Camera-type eye (tissue), 1 donor: Measurements from ENCODE around the gene TRIM49B. TPM values are rescaled to one million over a fixed set of nuclear protein-coding genes. Genes with fewer than 3 reads are reported as not detected.

Experiments
- total RNA-seq: library from RNA; depleted of rRNA; stranded (reverse); fragments of >200 nt; gene quantifications from one replicate; pipeline ENCODE4 v1.2.3, GENCODE V29; 2014

The TRIM49B gene, protein sequence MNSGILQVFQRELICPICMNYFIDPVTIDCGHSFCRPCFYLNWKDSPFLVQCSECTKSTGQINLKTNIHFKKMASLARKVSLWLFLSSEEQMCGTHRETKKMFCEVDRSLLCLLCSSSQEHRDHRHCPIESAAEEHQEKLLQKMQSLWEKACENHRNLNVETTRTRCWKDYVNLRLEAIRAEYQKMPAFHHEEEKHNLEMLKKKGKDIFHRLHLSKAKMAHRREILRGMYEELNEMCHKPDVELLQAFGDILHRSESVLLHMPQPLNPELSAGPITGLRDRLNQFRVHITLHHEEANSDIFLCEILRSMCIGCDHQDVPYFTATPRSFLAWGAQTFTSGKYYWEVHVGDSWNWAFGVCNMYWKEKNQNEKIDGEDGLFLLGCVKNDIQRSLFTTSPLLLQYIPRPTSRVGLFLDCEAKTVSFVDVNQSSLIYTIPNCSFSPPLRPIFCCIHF
- total RNA-seq = not detected

DNA sequence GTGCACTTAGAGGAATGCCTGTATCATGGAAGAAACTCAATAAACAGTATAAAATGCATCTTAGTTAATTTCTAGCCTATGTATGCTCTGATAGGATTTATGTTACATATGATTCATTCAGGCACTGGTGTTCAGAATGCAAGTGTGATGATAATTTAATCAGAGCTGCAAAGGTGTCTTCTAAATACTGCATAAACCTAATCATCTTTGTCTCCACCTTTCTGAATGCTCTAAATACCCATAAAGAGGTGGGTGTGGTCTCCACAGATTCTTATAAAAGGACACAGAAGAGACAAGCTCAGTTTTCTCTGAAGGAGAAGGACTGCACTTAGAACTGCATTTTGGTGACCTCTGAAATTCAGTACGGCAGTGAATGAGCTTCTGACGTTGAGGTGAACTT, at the start of gene TRIM49B:
TRIM49B (plus strand) TSS at position 301 of the 400 bp plus-strand sequence. CDS start 2,777 bp downstream, outside the sequence.

DNA sequence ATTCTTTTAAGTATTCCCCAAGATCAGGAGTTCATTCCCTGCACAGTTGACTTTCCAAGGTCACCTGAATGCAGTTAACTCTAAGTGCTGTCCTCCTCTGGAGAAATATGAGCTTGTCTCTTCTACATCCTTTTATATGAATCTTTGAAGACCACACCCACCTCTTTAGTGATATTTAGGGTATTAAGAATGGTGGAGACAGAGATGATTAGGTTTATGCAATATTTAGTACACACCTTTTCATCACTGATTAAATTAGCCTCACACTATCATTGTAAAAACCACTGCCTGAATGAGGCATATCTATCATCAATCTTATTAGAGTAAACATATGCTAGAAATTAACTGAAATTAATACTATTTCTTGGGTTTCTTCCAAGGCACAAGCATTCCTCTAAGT, 44.8 kb upstream of the TRIM49B start, which contains the start of gene TRIM51G:
TRIM51G (minus strand) TSS at position 101 of the 400 bp plus-strand sequence. CDS start 2,190 bp downstream, outside the sequence.

DNA sequence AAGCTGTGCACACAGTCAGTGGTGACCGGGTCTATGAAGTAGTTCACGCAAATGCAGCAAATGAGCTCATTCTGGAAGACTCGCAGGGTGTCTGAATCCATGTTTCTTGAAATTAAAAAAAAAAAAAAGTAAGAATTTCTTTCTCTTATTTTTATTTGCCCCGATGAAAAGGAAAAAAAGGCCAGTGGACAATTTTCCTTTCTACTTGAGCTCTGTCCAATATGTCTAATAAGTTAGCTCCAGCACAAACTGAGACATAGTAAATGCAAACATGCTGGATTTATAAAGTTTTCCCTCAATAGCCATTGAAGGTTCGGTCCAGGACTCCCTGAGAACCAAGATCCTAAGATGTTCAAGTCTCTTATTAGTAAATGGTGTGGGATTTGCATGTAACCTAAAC, 30.4 kb downstream of the TRIM49B start, which contains the start of gene TRIM64C:
TRIM64C (minus strand) TSS at position 101 of the 400 bp plus-strand sequence; CDS start at position 101, 0 bp downstream.

Other genes with a start within 250 kb of the TRIM49B start
- gene TRIM51G, start 44.9 kb upstream of the TRIM49B start, total RNA-seq = not detected
- not detected for gene TRIM64C, start 30.3 kb downstream of the TRIM49B start, total RNA-seq
- 11.5 TPM for gene FOLH1, start 179.8 kb downstream of the TRIM49B start, total RNA-seq